CD4-positive, alpha-beta T cell treated with Interleukin-2 at 100 ng/mL for 4 hours (primary cell): ENCODE data around the gene C20orf173.
"Not testable (repeated sequence)": the region's sequence is repeated elsewhere in the genome, so short reads cannot be mapped to it uniquely, and the experiment has no call there.

Source experiments
- DNase-seq: peaks from one replicate; pipeline ENCODE4 v3.0.0-alpha.2; 2020; ENCODE audit warnings: low spot score

The C20orf173 gene

GRCh38 chr20:35546127-35546526 is 16.7 kb upstream of the C20orf173 start:
- no peak for DNase-seq

GRCh38 chr20:35544941-35545340 is 15.5 kb upstream of the C20orf173 start:
- not testable (repeated sequence) for DNase-seq

GRCh38 chr20:35544436-35544835 is 15.0 kb upstream of the C20orf173 start:
- no peak for DNase-seq

GRCh38 chr20:35542990-35543389 is 13.5 kb upstream of the C20orf173 start:
- no peak for DNase-seq

- DNase-seq = peak; percentile 97
These were observed 12.6 kb upstream of the C20orf173 start, which contains the start of gene ERGIC3 for GRCh38 chr20:35541783-35542662. TSS of gene ERGIC3 (plus strand) at chr20:35542078. CDS start at chr20:35542098, 20 bp downstream.

- DNase-seq = no peak
These were observed 11.8 kb upstream of the C20orf173 start for GRCh38 chr20:35541118-35541782.

GRCh38 chr20:35539756-35540212 is 10.3 kb upstream of the C20orf173 start:
- no peak for DNase-seq

- DNase-seq = no peak
These were observed 2.2 kb downstream of the C20orf173 start for GRCh38 chr20:35527122-35527769.

- DNase-seq = no peak
These were observed 3.8 kb downstream of the C20orf173 start for GRCh38 chr20:35525639-35526038.

- DNase-seq = peak; percentile 10
These were observed 6.1 kb downstream of the C20orf173 start for GRCh38 chr20:35523298-35523888.

- no peak for DNase-seq
These were observed 10.5 kb downstream of the C20orf173 start for GRCh38 chr20:35518955-35519354.

- DNase-seq = not testable (repeated sequence)
These were observed 11.7 kb downstream of the C20orf173 start for GRCh38 chr20:35517767-35518166.

GRCh38 chr20:35517125-35517524 is 12.3 kb downstream of the C20orf173 start:
- DNase-seq = no peak

- no peak for DNase-seq
These were observed 13.4 kb downstream of the C20orf173 start for GRCh38 chr20:35515949-35516645.

- no peak for DNase-seq
These were observed 14.1 kb downstream of the C20orf173 start for GRCh38 chr20:35515341-35515740.

GRCh38 chr20:35514371-35514932 is 15.0 kb downstream of the C20orf173 start:
- DNase-seq = no peak

- no peak for DNase-seq
These were observed 17.5 kb downstream of the C20orf173 start for GRCh38 chr20:35511814-35512420.

GRCh38 chr20:35510951-35511735 is 18.3 kb downstream of the C20orf173 start:
- no peak for DNase-seq

- no peak for DNase-seq
These were observed 20.8 kb downstream of the C20orf173 start for GRCh38 chr20:35508493-35509218.
